Endodermal cell (in vitro differentiated cells): ENCODE results near the gene ATP2B2. TPM values are rescaled to one million over a fixed set of nuclear protein-coding genes. Genes with fewer than 3 reads are reported as not detected.

Experiments used
- DNase-seq: peaks from one replicate; pipeline ENCODE4 v3.0.0-alpha.2; 2017
- H3K27ac ChIP-seq: 2 replicates; pipeline ENCODE4 v1.5.1; 2013; ENCODE audit warnings: mild to moderate bottlenecking, low read depth, low read length, moderate library complexity
- H3K27me3 ChIP-seq: 2 replicates; pipeline ENCODE4 v1.6.1; 2013; ENCODE audit warnings: mild to moderate bottlenecking, low read length, moderate library complexity; ENCODE audit not compliant: insufficient read depth, control insufficient read depth, poor library complexity, severe bottlenecking
- H3K36me3 ChIP-seq: 2 replicates; pipeline ENCODE4 v1.7.0; 2013; ENCODE audit warnings: mild to moderate bottlenecking, low read length, moderate library complexity; ENCODE audit not compliant: control insufficient read depth, insufficient read depth
- H3K4me1 ChIP-seq: one replicate; pipeline ENCODE4 v1.7.0; 2013; ENCODE audit warnings: low read length; ENCODE audit not compliant: control insufficient read depth, insufficient read depth
- H3K4me3 ChIP-seq: 2 replicates; pipeline ENCODE4 v1.5.1; 2013; ENCODE audit warnings: mild to moderate bottlenecking, low read length, moderate library complexity
- H3K9ac ChIP-seq: 2 replicates; pipeline ENCODE4 v1.6.1; 2013; ENCODE audit warnings: mild to moderate bottlenecking, low read length, moderate library complexity; ENCODE audit not compliant: poor library complexity, severe bottlenecking; ENCODE audit errors: extremely low read depth
- H3K9me3 ChIP-seq: 2 replicates; pipeline ENCODE4 v1.6.1; 2013; ENCODE audit warnings: mild to moderate bottlenecking, low read length, moderate library complexity; ENCODE audit not compliant: control insufficient read depth
- H3K27ac Mint-ChIP-seq: 2 replicates; pipeline ENCODE4 v1.8.0; 2020; ENCODE audit warnings: mixed read lengths
- H3K27me3 Mint-ChIP-seq: 2 replicates; pipeline ENCODE4 v1.8.0; 2021; ENCODE audit warnings: mild to moderate bottlenecking, mixed read lengths; ENCODE audit not compliant: insufficient read depth
- H3K36me3 Mint-ChIP-seq: 2 replicates; pipeline ENCODE4 v1.8.0; 2020; ENCODE audit warnings: low read depth, mixed read lengths
- H3K4me1 Mint-ChIP-seq: 2 replicates; pipeline ENCODE4 v1.8.0; 2020; ENCODE audit warnings: mixed read lengths
- H3K4me3 Mint-ChIP-seq: 2 replicates; pipeline ENCODE4 v1.8.0; 2020; ENCODE audit warnings: mild to moderate bottlenecking, moderate library complexity, mixed read lengths
- H3K9me3 Mint-ChIP-seq: 2 replicates; pipeline ENCODE4 v1.8.0; 2020; ENCODE audit warnings: mild to moderate bottlenecking, mixed read lengths
- CTCF ChIP-seq: fragments of 200-600 bp; sonication (generic); conservative IDR thresholded peaks from 2 replicates; pipeline ENCODE4 v1.5.0; 2021; ENCODE audit warnings: antibody characterized with exemption, mild to moderate bottlenecking
- WGBS, 2 experiments: methylation state at CpG; one replicate each; pipeline versions ENCODE4 v1.1.5 to v1.1.7; 2013; ENCODE audit warnings: missing lambda C conversion rate in 2 of 2, mixed read lengths in 1 of 2; ENCODE audit not compliant: insufficient coverage in 1 of 2, insufficient read length in 1 of 2; 5-methylcytosine and 5-hydroxymethylcytosine counted together
- total RNA-seq, 2 donors: library from RNA; stranded (reverse); fragmentation: NEBNext Ultra II Directional in 1 of 2; extraction: Animal tissue kit (Norgen Biotek cat#: 25700) in 1 of 2; gene quantifications; 2 replicates in 1 of 2; 3 replicates in 1 of 2; pipeline ENCODE4 v1.2.1, GENCODE V29; 2021

Gene ATP2B2
- total RNA-seq, 2 donors from 2014 or later, result 0.09 TPM; not detected in 1

- WGBS, 2 experiments, result 72 to 76% methylated on average over 7 to 22 of the region's 22 CpGs
- peaks cover 10% of the 10 kb centered on the region for H3K27me3 Mint-ChIP-seq
Measured at GRCh38 chr3:10450494-10451440, 54.6 kb downstream of the ATP2B2 start.

GRCh38 chr3:10449436-10449835 lies 56.0 kb downstream of the ATP2B2 start:
- TF ChIP-seq CTCF, result no peak
- no peaks in the 10 kb centered on the region for H3K9me3 ChIP-seq
- H3K27me3 ChIP-seq, result peaks cover 13% of the 10 kb centered on the region
- Mint-ChIP-seq H3K9me3 (no peaks in the 10 kb centered on the region), H3K27me3 (peaks cover 8% of the 10 kb centered on the region), H3K4me3 (no peak overlapping the region), H3K27ac (no peak overlapping the region), H3K36me3 (no peaks in the 10 kb centered on the region), H3K4me1 (peaks cover 6% of the 10 kb centered on the region)
- H3K27ac ChIP-seq, result no peak overlapping the region
- no peaks in the 10 kb centered on the region for H3K36me3 ChIP-seq
- H3K9ac ChIP-seq, result no peak overlapping the region
- no peaks in the 10 kb centered on the region for H3K4me1 ChIP-seq
- DNase-seq, result no peak
- H3K4me3 ChIP-seq, result no peak overlapping the region
- WGBS, 2 experiments, result 92 to 96% methylated on average over 6 to 18 of the region's 18 CpGs

More at GRCh38 chr3:10450494-10451440, 54.6 kb downstream of the ATP2B2 start:
- Histone ChIP-seq H3K27me3 (peaks cover 13% of the 10 kb centered on the region), H3K4me1 (no peaks in the 10 kb centered on the region), H3K9me3 (no peaks in the 10 kb centered on the region), H3K27ac (no peak overlapping the region), H3K4me3 (no peak overlapping the region), H3K9ac (no peak overlapping the region), H3K36me3 (no peaks in the 10 kb centered on the region)
- H3K27ac Mint-ChIP-seq, result no peak overlapping the region
- H3K9me3 Mint-ChIP-seq, result no peaks in the 10 kb centered on the region
- H3K4me1 Mint-ChIP-seq, result no peaks in the 10 kb centered on the region
- H3K36me3 Mint-ChIP-seq, result no peaks in the 10 kb centered on the region
- DNase-seq, result peak; percentile 62
- no peak overlapping the region for H3K4me3 Mint-ChIP-seq
- TF ChIP-seq CTCF, result no peak

- no peak for TF ChIP-seq CTCF
- 60 to 81% methylated on average over 1 to 3 of the region's 3 CpGs for WGBS, 2 experiments
Measured at GRCh38 chr3:10448544-10448943, 56.8 kb downstream of the ATP2B2 start.

More at GRCh38 chr3:10448544-10448943, 56.8 kb downstream of the ATP2B2 start:
- Histone ChIP-seq H3K27me3 (peaks cover 13% of the 10 kb centered on the region), H3K4me3 (no peak overlapping the region), H3K27ac (no peak overlapping the region), H3K4me1 (no peaks in the 10 kb centered on the region), H3K9me3 (no peaks in the 10 kb centered on the region), H3K9ac (no peak overlapping the region), H3K36me3 (no peaks in the 10 kb centered on the region)
- DNase-seq, result no peak
- Mint-ChIP-seq H3K27ac (no peak overlapping the region), H3K4me3 (no peak overlapping the region), H3K4me1 (peaks cover 6% of the 10 kb centered on the region), H3K36me3 (no peaks in the 10 kb centered on the region), H3K9me3 (no peaks in the 10 kb centered on the region), H3K27me3 (peaks cover 6% of the 10 kb centered on the region)
